Type B pancreatic cell (in vitro differentiated cells): ENCODE measurements around the gene CBX6. TPM values are rescaled to one million over a fixed set of nuclear protein-coding genes. Genes with fewer than 3 reads are reported as not detected.

Experiments used
- DNase-seq: peaks from one replicate; pipeline ENCODE4 v3.0.0; 2021; ENCODE audit warnings: mixed read lengths; ENCODE audit not compliant: unreplicated experiment; ENCODE audit errors: extremely low spot score
- H3K27ac Mint-ChIP-seq: 2 replicates; pipeline ENCODE4 v1.8.0; 2021; ENCODE audit warnings: mild to moderate bottlenecking, mixed read lengths
- H3K27me3 Mint-ChIP-seq: 2 replicates; pipeline ENCODE4 v1.8.0; 2021; ENCODE audit warnings: mixed read lengths
- H3K36me3 Mint-ChIP-seq: 2 replicates; pipeline ENCODE4 v1.8.0; 2021; ENCODE audit warnings: mixed read lengths
- H3K4me1 Mint-ChIP-seq: one replicate; pipeline ENCODE4 v1.8.0; 2021; ENCODE audit warnings: mixed read lengths; ENCODE audit not compliant: unreplicated experiment
- H3K4me3 Mint-ChIP-seq: 2 replicates; pipeline ENCODE4 v1.8.0; 2021; ENCODE audit warnings: mild to moderate bottlenecking, mixed read lengths
- H3K9me3 Mint-ChIP-seq: 2 replicates; pipeline ENCODE4 v1.8.0; 2021; ENCODE audit warnings: mixed read lengths
- CTCF ChIP-seq: fragments of 200-600 bp; sonication (generic); conservative IDR thresholded peaks from 2 replicates; pipeline ENCODE4 v1.5.0; 2021; ENCODE audit warnings: antibody characterized with exemption, mild to moderate bottlenecking
- total RNA-seq: library from RNA; stranded (reverse); gene quantifications from 2 replicates; pipeline ENCODE4 v1.2.1, GENCODE V29; 2021; ENCODE audit warnings: low replicate concordance

CBX6 gene
- total RNA-seq, 1 donor from 2014 or later, result 93.5 TPM

GRCh38 chr22:38840129-38840528 lies 31.9 kb downstream of the CBX6 start:
- TF ChIP-seq CTCF, result no peak
- Mint-ChIP-seq H3K4me3 (no peak overlapping the region), H3K4me1 (no peaks in the 10 kb centered on the region), H3K9me3 (no peaks in the 10 kb centered on the region), H3K36me3 (no peaks in the 10 kb centered on the region), H3K27ac (no peak overlapping the region), H3K27me3 (peaks cover 66% of the 10 kb centered on the region)
- no peak for DNase-seq

GRCh38 chr22:38839686-38840085 lies 32.3 kb downstream of the CBX6 start:
- H3K36me3 Mint-ChIP-seq, result no peaks in the 10 kb centered on the region
- DNase-seq, result no peak
- peak overlapping the region; percentile 26 for H3K4me3 Mint-ChIP-seq
- no peaks in the 10 kb centered on the region for H3K9me3 Mint-ChIP-seq
- no peak for TF ChIP-seq CTCF
- no peaks in the 10 kb centered on the region for H3K4me1 Mint-ChIP-seq
- H3K27ac Mint-ChIP-seq, result no peak overlapping the region
- H3K27me3 Mint-ChIP-seq, result peaks cover 62% of the 10 kb centered on the region

- no peak for TF ChIP-seq CTCF
- no peak overlapping the region for H3K27ac Mint-ChIP-seq
- no peaks in the 10 kb centered on the region for H3K9me3 Mint-ChIP-seq
- DNase-seq, result no peak
- H3K4me1 Mint-ChIP-seq, result no peaks in the 10 kb centered on the region
- no peaks in the 10 kb centered on the region for H3K36me3 Mint-ChIP-seq
- H3K4me3 Mint-ChIP-seq, result no peak overlapping the region
- peaks cover 59% of the 10 kb centered on the region for H3K27me3 Mint-ChIP-seq
These were observed 34.5 kb downstream of the CBX6 start for GRCh38 chr22:38837414-38837928.

GRCh38 chr22:38835888-38836301 lies 36.1 kb downstream of the CBX6 start:
- Mint-ChIP-seq H3K27ac (no peak overlapping the region), H3K4me3 (no peak overlapping the region), H3K9me3 (no peaks in the 10 kb centered on the region), H3K4me1 (no peaks in the 10 kb centered on the region), H3K27me3 (peaks cover 44% of the 10 kb centered on the region), H3K36me3 (no peaks in the 10 kb centered on the region)
- TF ChIP-seq CTCF, result no peak
- DNase-seq, result no peak

- Mint-ChIP-seq H3K9me3 (no peaks in the 10 kb centered on the region), H3K36me3 (no peaks in the 10 kb centered on the region), H3K4me1 (no peaks in the 10 kb centered on the region), H3K4me3 (no peak overlapping the region), H3K27ac (no peak overlapping the region), H3K27me3 (peaks cover 35% of the 10 kb centered on the region)
- TF ChIP-seq CTCF, result no peak
- DNase-seq, result no peak
These were observed 37.0 kb downstream of the CBX6 start for GRCh38 chr22:38834991-38835390.
